ENCODE measurements around the gene RNF39.
"Not testable (repeated sequence)": the region's sequence is repeated elsewhere in the genome, so short reads cannot be mapped to it uniquely, and the experiment has no call there.

RNF39 gene, protein sequence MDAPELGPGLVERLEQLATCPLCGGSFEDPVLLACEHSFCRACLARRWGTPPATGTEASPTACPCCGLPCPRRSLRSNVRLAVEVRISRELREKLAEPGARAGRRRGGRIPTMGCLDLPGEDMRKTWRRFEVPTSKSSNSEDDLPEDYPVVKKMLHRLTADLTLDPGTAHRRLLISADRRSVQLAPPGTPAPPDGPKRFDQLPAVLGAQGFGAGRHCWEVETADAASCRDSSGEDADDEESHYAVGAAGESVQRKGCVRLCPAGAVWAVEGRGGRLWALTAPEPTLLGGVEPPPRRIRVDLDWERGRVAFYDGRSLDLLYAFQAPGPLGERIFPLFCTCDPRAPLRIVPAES

DNA sequence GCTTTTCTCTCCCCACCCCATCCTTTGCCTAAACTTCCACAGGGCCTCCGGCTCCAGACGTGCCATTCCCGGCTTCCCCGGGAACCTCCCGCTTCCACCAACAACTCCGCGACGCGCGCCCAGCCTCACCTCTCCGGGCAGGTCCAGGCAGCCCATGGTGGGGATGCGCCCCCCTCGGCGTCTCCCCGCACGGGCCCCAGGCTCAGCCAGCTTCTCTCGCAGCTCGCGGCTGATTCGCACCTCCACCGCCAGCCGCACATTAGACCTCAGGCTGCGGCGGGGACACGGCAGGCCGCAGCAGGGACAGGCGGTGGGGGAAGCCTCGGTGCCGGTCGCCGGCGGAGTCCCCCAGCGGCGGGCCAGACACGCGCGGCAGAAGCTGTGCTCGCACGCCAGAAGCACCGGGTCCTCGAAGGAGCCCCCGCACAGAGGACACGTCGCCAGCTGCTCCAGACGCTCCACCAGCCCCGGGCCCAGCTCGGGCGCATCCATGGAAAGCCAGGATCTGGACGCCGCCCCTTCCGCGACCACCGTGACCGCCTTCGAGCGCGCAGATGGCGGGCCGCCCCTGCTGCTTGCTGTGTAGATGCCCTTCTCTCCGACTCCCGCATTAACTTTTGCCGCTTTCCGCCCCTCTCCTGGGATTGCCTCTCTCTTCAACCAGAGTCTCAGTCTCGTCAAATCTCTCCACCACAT is at the start of gene RNF39:
RNF39 (minus strand) TSS at position 676 of the 696 bp plus-strand sequence; CDS start at position 492, 184 bp downstream.
- DNase-seq (ENCODE audit: low read depth): no peak
- no peak within 1 kb of the TSS; the same call in 1 of the 2 replicates for H3K4me3 ChIP-seq (ENCODE audit: control insufficient read depth, low read depth, low read length)
- TF ChIP-seq, protein P1, sequence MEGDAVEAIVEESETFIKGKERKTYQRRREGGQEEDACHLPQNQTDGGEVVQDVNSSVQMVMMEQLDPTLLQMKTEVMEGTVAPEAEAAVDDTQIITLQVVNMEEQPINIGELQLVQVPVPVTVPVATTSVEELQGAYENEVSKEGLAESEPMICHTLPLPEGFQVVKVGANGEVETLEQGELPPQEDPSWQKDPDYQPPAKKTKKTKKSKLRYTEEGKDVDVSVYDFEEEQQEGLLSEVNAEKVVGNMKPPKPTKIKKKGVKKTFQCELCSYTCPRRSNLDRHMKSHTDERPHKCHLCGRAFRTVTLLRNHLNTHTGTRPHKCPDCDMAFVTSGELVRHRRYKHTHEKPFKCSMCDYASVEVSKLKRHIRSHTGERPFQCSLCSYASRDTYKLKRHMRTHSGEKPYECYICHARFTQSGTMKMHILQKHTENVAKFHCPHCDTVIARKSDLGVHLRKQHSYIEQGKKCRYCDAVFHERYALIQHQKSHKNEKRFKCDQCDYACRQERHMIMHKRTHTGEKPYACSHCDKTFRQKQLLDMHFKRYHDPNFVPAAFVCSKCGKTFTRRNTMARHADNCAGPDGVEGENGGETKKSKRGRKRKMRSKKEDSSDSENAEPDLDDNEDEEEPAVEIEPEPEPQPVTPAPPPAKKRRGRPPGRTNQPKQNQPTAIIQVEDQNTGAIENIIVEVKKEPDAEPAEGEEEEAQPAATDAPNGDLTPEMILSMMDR (IDR thresholded peaks at IDR 0.05; ENCODE audit: control insufficient read depth, insufficient read depth, low read depth, low read length, missing control alignments): no peak

DNA sequence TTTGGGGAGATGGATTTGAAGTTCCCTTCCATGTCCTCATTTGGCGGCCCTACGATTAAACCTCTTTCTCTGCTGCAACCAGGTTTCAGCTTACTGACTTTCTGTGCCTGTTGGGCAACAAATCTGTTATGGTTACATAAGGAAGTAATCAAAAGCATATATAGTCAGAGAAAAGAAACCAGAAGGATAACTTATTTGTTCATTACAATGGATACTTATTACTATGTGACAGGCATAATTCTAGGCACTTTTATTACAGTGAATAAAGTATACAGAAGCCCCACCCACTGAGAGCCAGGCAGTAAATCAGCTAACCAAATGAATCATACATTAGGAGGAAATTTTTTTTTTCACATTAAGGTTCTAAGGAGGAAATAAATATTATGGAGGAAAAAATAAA is 46.9 kb upstream of the RNF39 start:
- TF ChIP-seq, protein P1 (IDR thresholded peaks at IDR 0.05; ENCODE audit: control insufficient read depth, insufficient read depth, low read depth, low read length, missing control alignments): no peak
- no peak overlapping the region for H3K4me3 ChIP-seq (ENCODE audit: control insufficient read depth, low read depth, low read length)
- peak; percentile 46 for DNase-seq (ENCODE audit: low read depth)

DNA sequence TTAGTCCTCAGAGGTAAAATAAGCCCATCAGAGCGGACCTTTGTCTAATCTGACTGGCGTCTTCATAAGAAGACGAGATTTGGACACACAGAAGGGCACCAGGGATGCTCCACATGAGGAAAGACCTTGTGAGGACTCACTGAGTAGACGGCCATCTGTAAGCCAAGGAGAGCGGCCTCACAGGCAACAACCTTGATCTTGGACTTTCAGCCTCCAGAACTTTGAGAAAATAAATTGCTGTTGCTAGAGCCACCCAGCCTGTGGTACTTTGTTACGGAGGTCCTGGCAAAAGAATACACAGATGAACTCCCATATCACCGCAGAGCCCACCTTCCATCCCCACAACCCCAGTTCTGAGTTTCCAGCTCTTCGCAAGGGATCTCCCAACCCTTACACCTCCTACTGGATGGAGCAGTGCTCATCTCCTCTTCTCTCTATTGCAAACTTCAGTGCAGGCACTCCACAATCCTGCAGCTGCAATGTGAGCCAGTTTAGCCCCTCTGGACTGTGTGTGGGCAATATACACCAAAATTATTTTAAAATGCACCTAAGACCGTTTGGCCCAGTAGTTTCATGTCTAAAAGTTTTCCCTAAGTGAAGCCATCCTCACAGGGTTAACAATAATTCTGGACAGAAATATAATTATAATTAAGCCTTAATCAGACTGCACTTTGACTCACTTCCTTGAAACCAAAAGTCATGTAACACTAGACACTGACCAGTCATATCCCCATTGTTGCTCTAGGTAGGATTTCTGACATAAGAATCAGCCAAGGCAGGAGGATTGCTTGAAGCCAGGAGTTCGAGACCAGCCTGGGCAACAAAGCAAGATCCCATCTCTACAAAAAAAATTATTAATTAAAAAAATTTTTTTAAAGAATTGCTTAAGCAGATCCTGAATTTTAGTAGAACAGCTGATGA is 46.1 kb upstream of the RNF39 start:
- TF ChIP-seq, protein P1 (IDR thresholded peaks at IDR 0.05; ENCODE audit: control insufficient read depth, insufficient read depth, low read depth, low read length, missing control alignments): no peak
- H3K4me3 ChIP-seq (ENCODE audit: control insufficient read depth, low read depth, low read length): no peak overlapping the region
- no peak for DNase-seq (ENCODE audit: low read depth)

DNA sequence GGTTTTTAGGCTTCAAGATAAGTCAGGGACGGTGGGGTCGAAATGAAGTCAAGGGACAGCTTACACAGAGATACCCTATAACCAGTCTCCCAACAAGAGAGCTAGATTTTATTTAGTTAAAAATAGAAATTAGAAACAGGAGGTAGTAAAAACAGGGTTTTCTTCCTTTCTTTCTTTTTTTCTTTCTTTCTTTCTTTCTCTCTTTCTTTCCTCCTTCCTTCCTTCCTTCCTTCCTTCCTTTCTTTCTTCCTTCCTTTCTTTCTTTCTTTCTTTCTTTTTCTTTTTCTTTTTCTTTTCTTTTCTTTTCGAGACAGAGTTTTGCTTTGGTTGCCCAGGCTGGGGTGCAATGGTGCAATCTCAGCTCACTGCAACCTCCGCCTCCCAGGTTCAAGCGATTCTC is 43.1 kb upstream of the RNF39 start:
- DNase-seq (ENCODE audit: low read depth); H3K4me3 ChIP-seq (ENCODE audit: control insufficient read depth, low read depth, low read length): not testable (repeated sequence)

DNA sequence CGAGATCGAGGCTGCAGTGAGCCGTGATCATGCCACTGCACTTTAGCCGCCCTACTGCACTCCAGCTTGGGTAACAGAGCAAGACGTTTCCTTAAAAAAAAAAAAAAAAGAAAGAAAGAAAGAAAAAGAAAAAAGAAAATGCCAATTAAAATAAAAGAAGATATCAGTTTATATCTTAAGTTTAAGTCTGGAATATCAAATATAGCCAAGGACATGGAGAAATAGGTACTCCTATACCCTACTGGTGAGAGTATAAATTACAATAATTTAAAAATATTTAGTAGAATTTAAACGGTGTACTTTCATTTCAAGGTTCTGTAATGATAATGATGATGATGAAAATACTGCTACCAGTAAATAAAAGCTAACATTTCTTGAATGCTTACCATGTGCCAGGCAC is 41.2 kb upstream of the RNF39 start:
- no peak overlapping the region for H3K4me3 ChIP-seq (ENCODE audit: control insufficient read depth, low read depth, low read length)
- TF ChIP-seq, protein P1 (IDR thresholded peaks at IDR 0.05; ENCODE audit: control insufficient read depth, insufficient read depth, low read depth, low read length, missing control alignments): no peak
- no peak for DNase-seq (ENCODE audit: low read depth)

DNA sequence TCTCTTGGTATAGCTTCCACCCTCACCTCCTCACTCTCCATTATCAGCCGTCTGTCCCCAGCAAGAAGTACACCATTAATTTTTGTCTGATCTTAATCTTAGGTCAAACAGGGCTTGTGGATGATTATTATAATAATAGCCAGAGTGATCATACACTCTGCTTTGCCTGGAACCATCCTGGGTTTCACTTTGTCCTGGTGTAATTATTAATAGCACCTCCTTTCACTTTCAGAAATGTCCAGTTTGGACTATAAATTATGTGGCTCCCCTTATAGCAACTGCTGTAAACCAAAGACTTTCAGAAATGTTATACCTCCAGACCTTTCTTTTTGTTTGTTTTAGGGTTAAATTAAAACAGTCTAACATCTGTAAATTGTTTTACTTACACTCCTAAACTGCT is 38.3 kb upstream of the RNF39 start:
- H3K4me3 ChIP-seq (ENCODE audit: control insufficient read depth, low read depth, low read length): no peak overlapping the region
- TF ChIP-seq, protein P1 (IDR thresholded peaks at IDR 0.05; ENCODE audit: control insufficient read depth, insufficient read depth, low read depth, low read length, missing control alignments): no peak
- no peak for DNase-seq (ENCODE audit: low read depth)
